Measurements from ENCODE around the gene PYDC2. TPM values are rescaled to one million over a fixed set of nuclear protein-coding genes. Genes with fewer than 3 reads are reported as not detected.

PYDC2 gene
- total RNA-seq, 1 experiment from 2014 or later, result not detected

GRCh38 chr3:191424881-191425280, 36.1 kb upstream of the PYDC2 start:
- no peak overlapping the region for H2BK5ac ChIP-seq (ENCODE audit: insufficient read length, low read length)
- H3T11ph ChIP-seq (ENCODE audit: low read length), result no peak overlapping the region
- H3K27ac ChIP-seq (ENCODE audit: insufficient read length, low read depth, low read length), result no peak overlapping the region
- H3K4ac ChIP-seq (ENCODE audit: low read depth, low read length), result no peak overlapping the region
- no peak overlapping the region for H3K14ac ChIP-seq (ENCODE audit: insufficient read depth, low read length)
- H3K4me2 ChIP-seq (ENCODE audit: insufficient read depth, insufficient read length, low read length), result no peak overlapping the region
- no peaks in the 10 kb centered on the region for H3K4me1 ChIP-seq (ENCODE audit: insufficient read depth, low read length)
- H2BK120ac ChIP-seq (ENCODE audit: low read depth, low read length, poor library complexity, severe bottlenecking), result no peak overlapping the region
- H4K20me1 ChIP-seq (ENCODE audit: control insufficient read depth, insufficient read depth, insufficient read length), result no peaks in the 10 kb centered on the region
- no peak overlapping the region for H4K5ac ChIP-seq (ENCODE audit: insufficient read length, low read depth, low read length)
- Mint-ChIP-seq H3K4me3 (no peak overlapping the region), H3K4me1 (no peaks in the 10 kb centered on the region), H3K36me3 (ENCODE audit: insufficient read depth in 1 of 3, low read depth in 3 of 3) (no peaks in the 10 kb centered on the region), H3K27me3 (ENCODE audit: low read depth) (no peaks in the 10 kb centered on the region), H3K9me3 (no peaks in the 10 kb centered on the region), H3K27ac (no peak overlapping the region)
- no peak overlapping the region for H2AK5ac ChIP-seq (ENCODE audit: insufficient read length, low read length)
- no peak overlapping the region for H3K9ac ChIP-seq (ENCODE audit: extremely low read depth, insufficient read length, low read length)
- no peak overlapping the region for H2BK20ac ChIP-seq (ENCODE audit: low read depth, low read length, poor library complexity, severe bottlenecking)
- H3K23ac ChIP-seq (ENCODE audit: insufficient read length, low read depth, low read length), result no peak overlapping the region
- no CpG with 5 or more reads among the region's 3 CpGs for WGBS (ENCODE audit: extremely low coverage, insufficient read length, low lambda C conversion rate)
- H4K91ac ChIP-seq (ENCODE audit: insufficient read length, low read depth, low read length), result no peak overlapping the region
- H2BK12ac ChIP-seq (ENCODE audit: insufficient read length, low read depth, low read length), result no peak overlapping the region
- no peak overlapping the region for H2BK15ac ChIP-seq (ENCODE audit: low read depth, low read length)
- no peaks in the 10 kb centered on the region for H3K9me3 ChIP-seq (ENCODE audit: control insufficient read depth, low read depth, low read length)
- no peak overlapping the region for H4K8ac ChIP-seq (replicated peaks; ENCODE audit: insufficient read length, low read depth, low read length)
- no peak for DNase-seq
- H3K79me2 ChIP-seq (ENCODE audit: insufficient read depth, low read length), result no peaks in the 10 kb centered on the region
- H3K23me2 ChIP-seq (ENCODE audit: insufficient read length, low read depth, low read length, poor library complexity, severe bottlenecking), result no peaks in the 10 kb centered on the region
- no peak overlapping the region for H3K56ac ChIP-seq (ENCODE audit: insufficient read length, low read depth, low read length)
- TF ChIP-seq CTCF (conservative IDR thresholded peaks at IDR 0.05), result no peak
- H2AFZ ChIP-seq (ENCODE audit: low read length), result no peak overlapping the region
- no peak overlapping the region for H3K18ac ChIP-seq (ENCODE audit: insufficient read length, low read depth, low read length)
- no peaks in the 10 kb centered on the region for H3K79me1 ChIP-seq (ENCODE audit: insufficient read depth, low read depth, low read length, poor library complexity, severe bottlenecking)
- no peaks in the 10 kb centered on the region for H3K27me3 ChIP-seq (ENCODE audit: insufficient read depth, low read length)
